Stimulated activated naive CD8-positive, alpha-beta T cell treated with anti-CD3 and anti-CD28 coated beads, Interleukin-15, Interleukin-2, amounts not matched to agents 100 ng/mL and 50 ng/mL, for 24 hours (primary cell): ENCODE measurements around the gene TGM6.

Source experiments
- H3K27ac Mint-ChIP-seq: one replicate; pipeline ENCODE4 v1.8.0; 2021; ENCODE audit warnings: mild to moderate bottlenecking, mixed read lengths
- H3K27me3 Mint-ChIP-seq: one replicate; pipeline ENCODE4 v1.8.0; 2021; ENCODE audit warnings: mixed read lengths
- H3K36me3 Mint-ChIP-seq: one replicate; pipeline ENCODE4 v1.8.0; 2021; ENCODE audit warnings: low read depth, mixed read lengths
- H3K4me1 Mint-ChIP-seq: one replicate; pipeline ENCODE4 v1.8.0; 2021; ENCODE audit warnings: low read depth, mixed read lengths
- H3K4me3 Mint-ChIP-seq: one replicate; pipeline ENCODE4 v1.8.0; 2021; ENCODE audit warnings: mild to moderate bottlenecking, mixed read lengths
- H3K9me3 Mint-ChIP-seq: one replicate; pipeline ENCODE4 v1.8.0; 2021; ENCODE audit warnings: mixed read lengths

TGM6 gene

GRCh38 chr20:2380601-2381000, at the start of gene TGM6:
TSS of gene TGM6 (plus strand) at chr20:2380901. CDS start at chr20:2380969, 68 bp downstream.
- Mint-ChIP-seq H3K36me3 (no peaks in the 10 kb centered on the region), H3K27ac (no peak within 1 kb of the TSS), H3K27me3 (peaks cover 18% of the 10 kb centered on the region)

GRCh38 chr20:2331106-2331505, 49.6 kb upstream of the TGM6 start:
- Mint-ChIP-seq H3K4me3 (no peak overlapping the region), H3K27ac (no peak overlapping the region), H3K4me1 (no peaks in the 10 kb centered on the region), H3K9me3 (no peaks in the 10 kb centered on the region), H3K27me3 (peaks cover 16% of the 10 kb centered on the region), H3K36me3 (no peaks in the 10 kb centered on the region)

More at GRCh38 chr20:2380601-2381000, at the start of gene TGM6:
- Mint-ChIP-seq H3K4me3 (no peak within 1 kb of the TSS), H3K4me1 (peaks cover 18% of the 10 kb centered on the region), H3K9me3 (no peaks in the 10 kb centered on the region)

GRCh38 chr20:2331901-2332565, 48.7 kb upstream of the TGM6 start:
- H3K27ac Mint-ChIP-seq, result no peak overlapping the region
- no peaks in the 10 kb centered on the region for H3K9me3 Mint-ChIP-seq
- H3K4me1 Mint-ChIP-seq, result no peaks in the 10 kb centered on the region
- peaks cover 19% of the 10 kb centered on the region for H3K27me3 Mint-ChIP-seq
- H3K36me3 Mint-ChIP-seq, result no peaks in the 10 kb centered on the region
- no peak overlapping the region for H3K4me3 Mint-ChIP-seq

- peaks cover 18% of the 10 kb centered on the region for H3K27me3 Mint-ChIP-seq
- no peak overlapping the region for H3K27ac Mint-ChIP-seq
- no peaks in the 10 kb centered on the region for H3K36me3 Mint-ChIP-seq
- H3K4me1 Mint-ChIP-seq, result no peaks in the 10 kb centered on the region
- no peaks in the 10 kb centered on the region for H3K9me3 Mint-ChIP-seq
- H3K4me3 Mint-ChIP-seq, result no peak overlapping the region
Observed at GRCh38 chr20:2332711-2333110, 48.0 kb upstream of the TGM6 start.

GRCh38 chr20:2333821-2334220, 46.9 kb upstream of the TGM6 start:
- Mint-ChIP-seq H3K4me3 (no peak overlapping the region), H3K27me3 (peaks cover 19% of the 10 kb centered on the region), H3K27ac (no peak overlapping the region), H3K9me3 (no peaks in the 10 kb centered on the region), H3K4me1 (no peaks in the 10 kb centered on the region), H3K36me3 (no peaks in the 10 kb centered on the region)

GRCh38 chr20:2335096-2335870, 45.4 kb upstream of the TGM6 start:
- H3K27ac Mint-ChIP-seq, result no peak overlapping the region
- no peaks in the 10 kb centered on the region for H3K36me3 Mint-ChIP-seq
- H3K27me3 Mint-ChIP-seq, result peaks cover 8% of the 10 kb centered on the region
- no peak overlapping the region for H3K4me3 Mint-ChIP-seq
- no peaks in the 10 kb centered on the region for H3K9me3 Mint-ChIP-seq
- no peaks in the 10 kb centered on the region for H3K4me1 Mint-ChIP-seq

GRCh38 chr20:2336471-2336870, 44.2 kb upstream of the TGM6 start:
- Mint-ChIP-seq H3K9me3 (no peaks in the 10 kb centered on the region), H3K36me3 (no peaks in the 10 kb centered on the region), H3K4me3 (no peak overlapping the region), H3K27ac (no peak overlapping the region), H3K4me1 (no peaks in the 10 kb centered on the region), H3K27me3 (peaks cover 11% of the 10 kb centered on the region)

GRCh38 chr20:2337142-2337541, 43.6 kb upstream of the TGM6 start:
- Mint-ChIP-seq H3K4me1 (no peaks in the 10 kb centered on the region), H3K4me3 (no peak overlapping the region), H3K9me3 (no peaks in the 10 kb centered on the region), H3K27ac (no peak overlapping the region), H3K27me3 (peaks cover 11% of the 10 kb centered on the region), H3K36me3 (no peaks in the 10 kb centered on the region)

GRCh38 chr20:2338411-2339066, 42.2 kb upstream of the TGM6 start:
- Mint-ChIP-seq H3K27ac (no peak overlapping the region), H3K27me3 (peaks cover 11% of the 10 kb centered on the region), H3K9me3 (no peaks in the 10 kb centered on the region), H3K36me3 (no peaks in the 10 kb centered on the region), H3K4me1 (no peaks in the 10 kb centered on the region), H3K4me3 (no peak overlapping the region)

GRCh38 chr20:2340136-2340535, 40.6 kb upstream of the TGM6 start:
- Mint-ChIP-seq H3K4me1 (no peaks in the 10 kb centered on the region), H3K36me3 (no peaks in the 10 kb centered on the region), H3K27me3 (peaks cover 11% of the 10 kb centered on the region), H3K9me3 (no peaks in the 10 kb centered on the region), H3K27ac (no peak overlapping the region), H3K4me3 (no peak overlapping the region)

- no peaks in the 10 kb centered on the region for H3K36me3 Mint-ChIP-seq
- H3K4me1 Mint-ChIP-seq, result no peaks in the 10 kb centered on the region
- H3K27ac Mint-ChIP-seq, result no peak overlapping the region
- no peaks in the 10 kb centered on the region for H3K9me3 Mint-ChIP-seq
- H3K27me3 Mint-ChIP-seq, result peaks cover 16% of the 10 kb centered on the region
- H3K4me3 Mint-ChIP-seq, result no peak overlapping the region
Observed at GRCh38 chr20:2340823-2341222, 39.9 kb upstream of the TGM6 start.

GRCh38 chr20:2341336-2341735, 39.4 kb upstream of the TGM6 start:
- Mint-ChIP-seq H3K9me3 (no peaks in the 10 kb centered on the region), H3K27ac (no peak overlapping the region), H3K4me3 (no peak overlapping the region), H3K27me3 (peaks cover 17% of the 10 kb centered on the region), H3K4me1 (no peaks in the 10 kb centered on the region), H3K36me3 (no peaks in the 10 kb centered on the region)

GRCh38 chr20:2342243-2342642, 38.5 kb upstream of the TGM6 start:
- H3K27ac Mint-ChIP-seq, result no peak overlapping the region
- H3K4me1 Mint-ChIP-seq, result no peaks in the 10 kb centered on the region
- H3K9me3 Mint-ChIP-seq, result no peaks in the 10 kb centered on the region
- peaks cover 15% of the 10 kb centered on the region for H3K27me3 Mint-ChIP-seq
- no peak overlapping the region for H3K4me3 Mint-ChIP-seq
- no peaks in the 10 kb centered on the region for H3K36me3 Mint-ChIP-seq

GRCh38 chr20:2346188-2346587, 34.5 kb upstream of the TGM6 start:
- H3K9me3 Mint-ChIP-seq, result no peaks in the 10 kb centered on the region
- no peaks in the 10 kb centered on the region for H3K36me3 Mint-ChIP-seq
- H3K4me1 Mint-ChIP-seq, result no peaks in the 10 kb centered on the region
- no peak overlapping the region for H3K27ac Mint-ChIP-seq
- peaks cover 16% of the 10 kb centered on the region for H3K27me3 Mint-ChIP-seq
- no peak overlapping the region for H3K4me3 Mint-ChIP-seq

GRCh38 chr20:2348336-2348735, 32.4 kb upstream of the TGM6 start:
- Mint-ChIP-seq H3K27ac (no peak overlapping the region), H3K27me3 (peaks cover 24% of the 10 kb centered on the region), H3K4me3 (no peak overlapping the region), H3K36me3 (no peaks in the 10 kb centered on the region), H3K4me1 (no peaks in the 10 kb centered on the region), H3K9me3 (no peaks in the 10 kb centered on the region)
